Measurements from ENCODE around the gene WDR55.
"Not testable (repeated sequence)": the region's sequence is repeated elsewhere in the genome, so short reads cannot be mapped to it uniquely, and the experiment has no call there.

The WDR55 gene, protein sequence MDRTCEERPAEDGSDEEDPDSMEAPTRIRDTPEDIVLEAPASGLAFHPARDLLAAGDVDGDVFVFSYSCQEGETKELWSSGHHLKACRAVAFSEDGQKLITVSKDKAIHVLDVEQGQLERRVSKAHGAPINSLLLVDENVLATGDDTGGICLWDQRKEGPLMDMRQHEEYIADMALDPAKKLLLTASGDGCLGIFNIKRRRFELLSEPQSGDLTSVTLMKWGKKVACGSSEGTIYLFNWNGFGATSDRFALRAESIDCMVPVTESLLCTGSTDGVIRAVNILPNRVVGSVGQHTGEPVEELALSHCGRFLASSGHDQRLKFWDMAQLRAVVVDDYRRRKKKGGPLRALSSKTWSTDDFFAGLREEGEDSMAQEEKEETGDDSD

DNA sequence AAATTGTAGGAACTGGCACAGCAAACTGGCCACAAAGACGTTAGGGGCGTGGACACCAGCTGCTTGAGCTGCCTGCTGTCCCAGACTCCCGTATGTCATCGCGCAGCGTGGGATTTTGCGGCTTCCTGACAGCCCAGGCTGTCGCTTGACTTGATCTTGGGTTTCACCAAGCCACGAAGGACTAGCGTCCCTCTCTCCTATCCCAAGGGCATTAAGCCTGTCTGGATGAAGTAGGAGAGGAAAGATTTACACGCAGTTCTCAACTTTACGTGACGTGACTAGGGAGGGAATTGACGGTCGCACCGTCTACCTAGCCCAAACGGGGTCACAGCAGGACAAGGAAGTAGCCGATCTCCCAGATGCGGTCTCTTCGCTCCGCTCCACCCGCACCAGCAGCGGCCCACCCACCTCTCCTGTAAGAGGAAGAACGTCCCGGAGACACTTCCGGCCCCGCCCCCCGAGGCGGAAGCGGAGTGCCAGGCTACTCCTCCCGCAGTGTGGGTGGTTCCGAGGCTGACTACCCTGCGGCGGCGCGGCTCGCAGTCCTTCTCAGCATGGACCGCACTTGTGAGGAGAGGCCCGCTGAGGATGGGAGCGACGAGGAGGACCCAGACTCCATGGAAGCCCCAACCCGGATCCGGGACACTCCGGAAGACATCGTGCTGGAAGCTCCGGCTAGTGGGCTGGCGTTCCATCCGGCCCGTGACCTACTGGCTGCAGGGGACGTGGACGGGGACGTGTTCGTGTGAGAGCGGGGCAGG is at the start of gene WDR55:
Gene WDR55, plus strand, starts transcription at position 546 of the 761 bp plus-strand sequence. Its CDS starts 9 bp downstream, at position 555.
- DNase-seq: peak; percentile 95

GRCh38 chr5:140622301-140622700 is 42.4 kb upstream of the WDR55 start:
- DNase-seq: no peak

GRCh38 chr5:140623061-140623460 is 41.6 kb upstream of the WDR55 start:
- DNase-seq: not testable (repeated sequence)

GRCh38 chr5:140624886-140625285 is 39.8 kb upstream of the WDR55 start:
- not testable (repeated sequence) for DNase-seq

- DNase-seq: no peak
Measured at GRCh38 chr5:140627972-140628371, 36.7 kb upstream of the WDR55 start.

DNA sequence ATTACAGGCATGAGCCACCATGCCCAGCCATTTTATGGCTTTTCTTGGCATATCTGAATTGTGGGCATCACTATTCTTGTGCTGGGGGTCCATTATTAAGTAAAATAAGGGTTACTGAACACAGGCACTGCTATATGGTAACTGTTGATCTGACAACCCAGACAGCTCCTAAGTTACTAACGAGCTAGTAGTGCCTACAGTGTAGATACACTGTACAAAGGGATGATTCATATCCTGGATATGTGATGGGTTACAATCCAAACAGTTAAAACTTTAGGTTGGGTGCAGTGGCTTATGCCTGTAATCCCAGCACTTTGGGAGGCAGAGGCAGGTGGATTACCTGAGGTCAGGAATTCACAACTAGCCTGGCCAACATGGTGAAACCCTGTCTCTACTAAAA is 36.0 kb upstream of the WDR55 start:
- no peak for DNase-seq

- no peak for DNase-seq
Measured at GRCh38 chr5:140630292-140631035, 34.2 kb upstream of the WDR55 start.

DNA sequence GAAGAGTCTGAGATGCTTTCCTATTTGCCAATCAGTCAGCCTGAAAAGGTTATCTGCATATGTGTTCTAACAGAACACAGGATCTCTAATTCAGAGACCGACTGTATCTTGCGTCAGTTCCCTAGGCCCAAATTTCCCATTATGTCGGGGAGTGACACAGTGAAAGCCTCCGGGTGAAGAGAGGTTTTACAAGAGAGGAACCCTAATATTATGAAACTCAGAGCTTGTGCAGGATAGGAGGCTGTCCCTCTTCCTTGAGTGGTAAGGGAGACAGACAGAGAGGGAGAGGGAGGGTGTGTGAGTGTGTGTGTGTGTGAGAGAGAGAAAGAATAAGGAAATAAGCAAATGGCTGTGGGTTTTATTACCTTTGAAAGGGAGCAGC is 33.7 kb upstream of the WDR55 start:
- DNase-seq: peak; percentile 35

DNA sequence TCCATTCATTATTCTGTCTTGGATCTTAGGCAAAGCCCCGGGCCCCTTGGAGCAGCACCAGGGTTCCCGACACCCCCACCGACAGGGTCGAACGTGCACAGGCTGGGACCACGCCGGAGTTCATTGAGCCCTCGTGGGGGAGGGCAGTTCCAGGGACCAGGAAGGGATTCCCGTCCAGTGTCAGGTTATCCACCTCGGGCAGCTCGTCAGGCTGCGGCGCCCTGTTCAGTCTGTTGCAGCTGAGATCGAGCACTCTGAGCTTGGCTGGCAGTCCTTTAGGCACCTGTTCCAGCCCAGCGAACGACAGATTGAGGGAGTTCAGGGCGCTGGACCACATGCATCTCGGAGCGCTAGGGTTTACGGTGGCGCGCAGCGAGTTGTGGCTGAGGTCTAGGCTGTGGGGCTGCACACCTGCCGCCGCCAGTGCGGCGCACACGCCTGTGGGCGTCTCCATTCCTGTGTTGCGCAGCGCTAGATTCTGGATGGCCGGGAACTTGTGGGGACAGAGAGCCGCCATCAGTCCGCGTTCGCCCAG is 32.8 kb upstream of the WDR55 start:
- peak; percentile 27 for DNase-seq

GRCh38 chr5:140632366-140633020 is 32.2 kb upstream of the WDR55 start:
- DNase-seq: peak; percentile 54

- peak; percentile 70 for DNase-seq
Measured at GRCh38 chr5:140633021-140633471, 31.7 kb upstream of the WDR55 start, which contains the start of gene CD14. Gene CD14, minus strand, starts transcription at chr5:140633175. Its CDS starts 104 bp downstream, at chr5:140633071.

DNA sequence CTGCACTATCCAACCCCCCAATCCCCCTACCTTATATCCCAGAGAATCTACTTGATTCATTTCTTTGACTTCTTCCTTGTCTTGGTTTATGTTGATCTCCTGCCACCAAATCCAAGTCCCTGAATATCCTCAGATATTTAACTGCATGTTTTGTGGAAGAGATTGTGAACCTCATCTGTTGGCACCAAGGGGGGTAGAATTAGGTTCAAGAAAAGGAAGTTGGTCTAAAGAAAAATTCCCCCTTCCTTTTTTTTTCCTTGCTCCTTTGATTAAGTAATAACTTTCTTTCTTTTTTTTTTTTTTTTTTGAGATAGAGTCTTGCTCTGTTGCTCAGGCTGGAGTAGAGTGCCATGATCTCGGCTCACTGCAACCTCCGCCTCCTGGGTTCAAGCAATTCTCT is 31.2 kb upstream of the WDR55 start:
- no peak for DNase-seq

DNA sequence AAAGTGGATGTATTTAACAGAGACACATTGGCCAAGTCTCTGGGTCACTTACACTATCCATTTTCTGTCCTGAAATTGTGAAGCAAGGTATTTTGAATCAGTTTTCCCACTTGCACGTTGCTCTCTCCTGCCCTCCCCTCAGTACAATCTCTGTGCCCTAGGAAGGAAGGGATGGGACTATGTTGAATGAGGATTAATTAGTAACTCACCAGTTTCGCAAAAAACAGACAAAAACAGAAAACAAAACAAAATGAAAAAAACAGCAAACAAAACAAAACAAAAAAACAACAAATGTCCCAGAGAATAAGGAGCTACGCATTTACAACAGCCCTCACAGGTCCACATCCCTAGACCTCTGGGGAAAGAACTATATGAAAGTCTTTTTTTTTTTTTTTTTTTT is 30.6 kb upstream of the WDR55 start:
- no peak for DNase-seq

- DNase-seq: no peak
Measured at GRCh38 chr5:140635291-140636257, 29.1 kb upstream of the WDR55 start.

DNA sequence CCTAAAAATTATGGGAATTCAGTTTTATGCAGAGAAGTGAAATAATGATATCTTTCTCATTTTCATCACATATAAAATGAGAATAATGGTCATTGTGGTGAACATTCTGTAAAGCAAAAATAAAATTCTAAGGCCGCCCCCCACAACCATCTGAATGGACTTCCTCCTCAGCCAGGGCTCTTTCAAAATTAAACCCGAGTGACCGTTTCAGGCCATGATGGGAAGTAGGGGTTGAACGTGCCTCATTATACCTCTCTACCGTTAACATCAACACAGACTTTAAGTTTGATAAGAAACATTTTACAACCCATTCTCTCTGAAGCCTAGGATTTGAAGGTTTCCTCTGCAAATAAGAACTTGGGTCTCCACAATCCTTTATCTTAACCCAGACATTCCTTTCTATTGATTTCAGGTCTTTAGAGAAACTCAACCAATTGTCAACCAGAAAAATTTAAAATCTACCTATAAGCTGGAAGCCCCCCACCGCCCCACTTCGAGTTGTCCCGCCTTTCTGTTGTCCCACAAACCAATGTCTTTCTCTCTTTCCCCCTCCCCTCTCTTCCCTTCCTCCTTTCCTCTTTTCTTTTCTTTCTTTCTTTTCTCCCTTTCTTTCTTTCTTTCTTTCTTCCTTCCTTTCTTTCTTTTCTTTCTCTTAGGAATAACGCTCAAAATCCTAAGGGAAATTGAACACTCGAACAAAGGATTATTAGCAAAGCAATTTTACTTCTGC is 27.2 kb upstream of the WDR55 start:
- no peak for DNase-seq

DNA sequence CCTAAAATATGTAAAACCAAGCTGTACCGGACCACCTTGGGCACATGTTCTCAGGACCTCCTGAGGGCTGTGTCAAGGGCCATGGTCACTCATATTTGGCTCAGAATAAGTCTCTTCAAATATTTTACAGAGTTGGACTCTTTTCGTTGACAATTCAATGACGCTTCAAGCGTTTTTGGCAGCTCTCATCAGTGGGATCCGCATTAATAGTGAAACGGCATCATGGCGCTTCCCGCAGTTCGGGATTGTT is 25.9 kb upstream of the WDR55 start:
- not testable (repeated sequence) for DNase-seq

DNA sequence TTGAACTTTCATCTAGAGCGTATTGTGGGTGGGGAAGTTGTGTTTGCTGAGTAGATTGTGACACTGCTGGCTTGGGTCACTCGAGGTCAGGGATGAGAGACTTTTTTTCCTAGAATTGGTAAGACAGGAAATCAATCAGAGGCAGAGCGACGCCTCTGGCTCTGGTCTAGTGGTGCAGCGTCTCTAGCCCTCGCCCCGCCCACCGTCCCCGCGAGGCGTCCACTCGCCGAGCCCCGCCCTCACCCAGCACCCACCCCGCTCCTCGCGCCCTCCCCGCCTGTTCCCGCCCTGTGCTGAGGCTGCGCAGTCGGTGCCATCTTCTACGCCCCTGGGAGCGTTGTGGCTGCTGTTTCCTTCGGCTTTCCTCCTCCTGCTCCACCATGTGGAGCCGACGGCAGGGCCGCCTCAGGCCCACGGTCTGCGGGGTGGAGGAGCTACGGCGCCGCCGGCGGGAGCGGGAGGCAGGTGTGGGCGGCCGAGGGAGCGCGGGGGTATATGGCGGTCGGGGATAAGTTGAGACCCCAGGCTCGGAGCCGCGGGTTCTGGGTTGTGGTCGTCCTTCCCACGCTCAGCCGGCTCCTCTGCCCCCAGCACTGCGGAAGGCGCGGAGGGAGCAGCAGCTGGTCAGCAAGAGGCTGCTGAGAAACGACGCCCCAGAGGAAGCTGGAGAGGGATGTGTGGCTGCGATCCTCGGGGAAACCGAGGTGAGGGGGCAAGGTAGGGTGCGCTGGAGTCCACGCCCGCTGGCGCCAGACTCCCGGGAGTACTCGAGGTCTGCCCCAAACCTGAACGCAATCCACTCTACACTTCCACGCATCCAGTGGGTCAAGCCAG is 25.3 kb upstream of the WDR55 start, which contains the start of gene TMCO6:
Gene TMCO6, plus strand, starts transcription at position 304 of the 834 bp plus-strand sequence. Its CDS starts 77 bp downstream, at position 381.
- peak; percentile 97 for DNase-seq

DNA sequence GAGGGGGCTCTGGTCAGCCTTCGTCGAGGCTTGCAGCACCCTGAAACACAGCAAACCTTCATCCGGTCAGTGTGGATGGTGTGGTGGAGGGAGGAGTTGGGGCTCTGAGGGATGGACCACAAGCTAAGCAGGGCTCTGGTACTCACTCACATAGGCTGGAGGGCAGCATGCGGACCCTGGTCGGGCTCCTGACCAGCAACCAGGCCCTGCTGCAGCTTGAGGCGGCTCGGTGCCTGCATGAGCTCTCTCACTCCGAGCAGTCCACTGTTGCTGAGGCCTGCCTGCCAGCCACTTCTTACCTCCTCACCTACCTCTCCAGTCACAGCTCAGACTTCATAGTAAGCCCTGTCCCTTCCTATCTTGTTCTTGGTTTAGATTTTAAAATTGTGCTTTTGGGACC is 23.0 kb upstream of the WDR55 start:
- no peak for DNase-seq

DNA sequence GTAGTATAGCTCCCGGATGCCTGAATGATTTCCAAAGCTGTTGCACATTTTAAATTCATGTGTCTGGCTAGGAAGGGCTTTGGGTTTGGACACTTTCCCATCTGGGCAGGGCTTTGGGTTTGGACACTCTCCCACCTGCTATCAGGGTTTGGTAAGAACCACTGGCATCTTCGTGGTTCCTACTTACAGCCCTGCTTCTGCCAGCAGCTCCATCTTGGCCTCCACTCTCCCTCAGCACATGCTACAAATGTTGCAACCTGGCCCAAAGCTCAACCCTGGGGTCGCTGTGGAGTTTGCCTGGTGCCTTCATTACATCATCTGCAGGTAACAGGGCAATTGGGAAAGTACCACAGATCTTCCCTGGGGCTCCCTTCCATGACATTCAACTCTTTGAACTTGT is 22.0 kb upstream of the WDR55 start:
- no peak for DNase-seq

DNA sequence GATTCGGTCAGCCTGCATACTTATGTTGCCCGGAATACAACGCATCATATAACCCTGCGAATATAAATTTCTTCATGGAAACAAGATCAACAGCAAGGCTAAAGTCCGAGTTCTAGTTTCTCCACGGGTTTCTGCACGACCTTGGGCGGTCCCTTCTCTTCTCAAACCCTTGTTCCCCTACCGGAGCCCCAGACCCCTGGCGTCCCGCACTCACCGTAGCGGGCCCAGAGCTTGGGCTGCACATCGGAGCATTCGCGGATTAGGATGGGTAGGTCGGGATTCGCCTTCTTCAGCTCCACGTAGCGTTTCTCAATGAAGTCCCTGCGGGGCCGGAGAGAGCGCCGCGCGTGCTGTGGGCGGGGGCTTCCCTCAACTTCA is 17.7 kb upstream of the WDR55 start:
- no peak for DNase-seq

All from CD4-positive, alpha-beta T cell treated with Interferon gamma for 1 hour (primary cell).